Germinal center (tissue), 1 donor: ENCODE measurements around the gene ASPRV1.
"Not testable (repeated sequence)": the region's sequence is repeated elsewhere in the genome, so short reads cannot be mapped to it uniquely, and the experiment has no call there.

Experiments used
- DNase-seq: peaks from one replicate; pipeline ENCODE4 v3.0.0; 2012; ENCODE audit warnings: mixed read lengths, low spot score

Gene ASPRV1

GRCh38 chr2:69961496-69961895 is at the start of gene ASPRV1:
Gene ASPRV1, minus strand, starts transcription at chr2:69961631. Its CDS starts 195 bp downstream, at chr2:69961436.
- DNase-seq, result no peak

GRCh38 chr2:70010576-70011111 is 49.2 kb upstream of the ASPRV1 start:
- no peak for DNase-seq

- DNase-seq, result no peak
Observed at GRCh38 chr2:70009762-70010575, 48.5 kb upstream of the ASPRV1 start.

- no peak for DNase-seq
Observed at GRCh38 chr2:70008290-70008689, 46.9 kb upstream of the ASPRV1 start.

- no peak for DNase-seq
Observed at GRCh38 chr2:70007151-70007550, 45.7 kb upstream of the ASPRV1 start.

- no peak for DNase-seq
Observed at GRCh38 chr2:70006447-70006784, 45.0 kb upstream of the ASPRV1 start.

- no peak for DNase-seq
Observed at GRCh38 chr2:70005752-70006446, 44.5 kb upstream of the ASPRV1 start.

- DNase-seq, result no peak
Observed at GRCh38 chr2:70005216-70005615, 43.8 kb upstream of the ASPRV1 start.

GRCh38 chr2:70003093-70003830 is 41.8 kb upstream of the ASPRV1 start:
- no peak for DNase-seq

- DNase-seq, result no peak
Observed at GRCh38 chr2:70002241-70002899, 40.9 kb upstream of the ASPRV1 start.

GRCh38 chr2:70000529-70000928 is 39.1 kb upstream of the ASPRV1 start:
- DNase-seq, result not testable (repeated sequence)

GRCh38 chr2:69998761-69999160 is 37.3 kb upstream of the ASPRV1 start:
- DNase-seq, result no peak

GRCh38 chr2:69997015-69997830 is 35.8 kb upstream of the ASPRV1 start:
- no peak for DNase-seq

- DNase-seq, result no peak
Observed at GRCh38 chr2:69995511-69995910, 34.1 kb upstream of the ASPRV1 start.

- no peak for DNase-seq
Observed at GRCh38 chr2:69994166-69994565, 32.7 kb upstream of the ASPRV1 start.

- no peak for DNase-seq
Observed at GRCh38 chr2:69993708-69994107, 32.3 kb upstream of the ASPRV1 start.

- DNase-seq, result no peak
Observed at GRCh38 chr2:69993048-69993565, 31.7 kb upstream of the ASPRV1 start.

GRCh38 chr2:69992310-69993047 is 31.0 kb upstream of the ASPRV1 start:
- no peak for DNase-seq

- no peak for DNase-seq
Observed at GRCh38 chr2:69989441-69990105, 28.1 kb upstream of the ASPRV1 start.

- DNase-seq, result no peak
Observed at GRCh38 chr2:69989009-69989408, 27.6 kb upstream of the ASPRV1 start.
